ENCODE results near the gene SRPK1.

- TF ChIP-seq GATAD2B (conservative IDR thresholded peaks at IDR 0.05; ENCODE audit: low read depth) (no peak), SMAD1 (IDR thresholded peaks at IDR 0.05; ENCODE audit: low read depth, partially characterized antibody) (no peak)
Measured at GRCh38 chr6:35926509-35927215, 5.8 kb upstream of the SRPK1 start.
